GM18867 (cell line): ENCODE data around the gene DPH6.
"Not testable (repeated sequence)": the region's sequence is repeated elsewhere in the genome, so short reads cannot be mapped to it uniquely, and the experiment has no call there.

ENCODE experiments used
- ATAC-seq: cut with Tn5 transposase; IDR thresholded peaks from one replicate; pipeline ENCODE4 v1.9.1; 2021; ENCODE audit warnings: mild to moderate bottlenecking, moderate library complexity; ENCODE audit not compliant: unreplicated experiment

Gene DPH6

DNA sequence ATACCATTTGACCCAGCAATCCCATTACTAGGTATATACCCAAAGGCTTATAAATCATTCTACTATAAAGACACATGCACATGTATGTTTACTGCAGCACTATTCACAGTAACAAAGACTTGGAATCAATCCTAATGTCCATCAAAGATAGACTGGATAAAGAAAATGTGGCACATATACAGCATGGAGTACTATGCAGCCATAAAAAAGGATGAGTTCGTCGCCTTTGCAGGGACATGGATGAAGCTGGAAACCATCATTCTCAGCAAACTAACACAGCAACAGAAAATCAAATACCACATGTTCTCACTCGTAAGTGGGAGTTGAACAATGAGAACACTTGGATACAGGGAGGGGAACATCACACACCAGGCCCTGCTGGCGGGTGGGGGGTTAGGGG lies 104.7 kb downstream of the DPH6 start:
- ATAC-seq, result not testable (repeated sequence)

DNA sequence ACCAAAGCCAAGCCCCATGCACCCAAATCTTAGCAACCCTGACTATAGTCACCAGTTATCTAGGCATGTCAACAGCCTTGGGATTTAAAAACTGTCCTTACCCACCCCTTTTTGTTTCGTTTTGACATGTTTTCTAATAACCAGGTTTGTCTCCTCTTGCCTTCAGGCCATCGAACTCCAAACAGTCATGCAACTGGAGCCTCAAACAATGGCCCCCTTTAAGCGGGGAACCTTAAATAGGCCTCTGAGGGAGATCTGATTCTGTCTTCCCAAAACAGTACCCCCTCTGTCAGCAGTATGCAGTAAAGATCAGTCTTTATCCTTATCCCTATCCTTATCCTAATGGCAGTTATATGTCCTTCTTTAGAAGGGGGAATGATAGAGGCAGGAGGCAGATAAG lies 105.7 kb downstream of the DPH6 start:
- ATAC-seq, result no peak

DNA sequence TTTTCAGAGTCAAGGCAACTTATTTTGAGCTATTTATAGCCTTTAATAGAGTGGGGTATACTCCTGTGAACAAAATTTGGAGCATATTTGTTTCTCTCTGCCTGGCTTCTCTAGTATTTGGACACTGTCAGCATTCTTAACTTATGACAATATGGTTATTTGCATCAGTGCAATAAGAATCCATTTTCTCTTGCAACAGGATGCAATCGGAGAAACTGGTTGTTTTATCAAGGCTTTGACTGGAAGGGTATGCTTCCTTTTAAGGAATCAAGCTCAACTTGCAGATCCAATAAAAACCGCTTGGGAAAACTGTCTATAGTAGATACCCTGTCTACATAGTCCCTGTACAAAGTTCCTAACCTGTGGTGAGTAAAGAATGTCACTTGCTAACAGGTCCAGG lies 106.7 kb downstream of the DPH6 start:
- no peak for ATAC-seq

DNA sequence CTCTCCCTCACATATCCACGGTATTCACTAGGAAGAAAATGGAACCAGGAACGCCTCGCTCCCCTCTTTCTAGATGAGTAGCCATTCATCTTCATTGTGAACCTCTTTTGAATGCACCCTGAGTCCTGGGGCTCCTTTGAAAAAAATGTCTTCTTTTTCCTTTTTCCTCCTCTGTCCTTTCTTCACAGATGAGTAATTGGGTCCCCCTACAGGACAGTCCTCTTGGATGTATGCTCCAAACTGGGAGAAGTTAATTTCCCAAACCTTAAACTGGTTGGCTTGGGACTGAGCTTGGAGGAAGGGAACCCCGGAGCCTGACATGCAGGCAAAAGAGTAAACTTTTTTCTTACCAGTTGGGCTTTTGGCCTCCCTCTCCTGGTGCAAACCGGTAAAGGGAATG lies 108.8 kb downstream of the DPH6 start:
- ATAC-seq, result no peak

DNA sequence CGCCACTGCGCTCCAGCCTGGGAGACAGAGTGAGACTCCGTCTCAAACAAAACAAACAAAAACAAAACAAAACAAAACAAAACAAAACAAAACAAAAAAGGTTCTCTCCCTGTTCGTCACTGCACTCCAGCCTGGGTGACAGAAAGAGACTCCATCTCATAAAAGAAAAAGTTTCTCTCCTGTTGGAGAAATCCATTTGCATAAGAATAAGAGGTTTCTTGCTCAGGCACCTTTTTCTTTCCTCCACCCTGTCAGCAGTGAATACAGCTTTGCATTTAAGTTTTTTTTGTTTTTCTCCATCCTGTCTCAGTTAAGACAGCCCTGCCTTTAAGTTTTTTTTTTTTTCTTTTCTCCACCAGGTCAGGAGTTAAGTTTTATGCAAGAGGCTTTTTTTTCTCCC lies 109.5 kb downstream of the DPH6 start:
- no peak for ATAC-seq

DNA sequence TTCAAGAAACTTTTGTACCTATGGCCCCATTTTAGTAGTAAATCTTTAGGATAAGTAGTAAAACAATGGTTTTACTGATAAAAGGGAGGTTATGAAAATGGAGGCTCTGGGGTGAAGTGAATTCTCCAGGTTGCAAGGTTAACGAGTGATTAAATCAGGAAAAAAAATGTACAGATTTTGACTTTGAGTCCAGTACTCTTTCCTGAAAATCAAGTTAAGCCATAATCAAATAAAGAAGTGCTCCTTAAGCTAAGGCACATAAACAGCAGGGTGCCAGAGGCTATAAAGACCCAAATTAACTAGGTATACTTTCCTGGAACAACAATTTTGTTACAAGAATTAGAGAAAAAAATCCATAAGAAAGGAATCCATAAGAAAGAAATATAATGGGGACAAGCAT lies 114.7 kb downstream of the DPH6 start:
- ATAC-seq, result no peak

DNA sequence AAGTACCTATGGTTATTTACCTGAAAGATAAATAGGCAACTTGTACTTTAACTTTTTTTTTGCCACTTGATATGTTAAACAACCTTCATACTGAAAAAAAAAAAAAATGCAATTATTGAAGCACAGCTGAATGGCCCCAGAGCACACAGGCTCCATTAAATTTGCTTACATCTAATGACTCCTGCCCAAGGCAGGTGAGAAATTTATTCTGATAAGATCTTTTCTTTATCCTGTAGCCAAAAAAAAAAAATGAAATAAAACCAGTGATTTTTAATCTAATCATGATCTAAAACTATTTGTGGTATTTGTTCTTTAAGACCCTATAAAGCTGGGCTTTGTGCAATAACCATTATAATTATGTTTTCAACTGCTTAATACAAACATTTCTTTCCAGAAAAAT lies 115.7 kb downstream of the DPH6 start:
- ATAC-seq, result no peak

DNA sequence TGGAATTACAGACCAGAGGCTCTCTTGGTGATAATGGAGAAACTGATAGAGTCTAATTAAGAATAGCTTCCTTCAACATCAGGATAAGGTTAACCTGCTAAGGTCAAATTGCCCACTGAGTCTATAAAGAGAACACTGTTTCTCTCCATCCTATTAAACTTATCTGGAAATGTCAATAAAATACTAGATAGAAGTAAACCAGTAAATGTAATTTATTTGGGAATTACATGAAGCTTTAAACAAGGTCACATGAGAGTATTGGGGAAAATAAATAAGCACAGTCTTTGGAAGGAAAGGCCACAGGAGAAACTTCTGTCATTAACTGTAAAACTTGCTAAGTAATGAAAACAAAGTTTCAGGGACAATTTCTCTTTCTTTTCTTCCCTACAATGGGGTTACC lies 118.5 kb downstream of the DPH6 start:
- no peak for ATAC-seq

DNA sequence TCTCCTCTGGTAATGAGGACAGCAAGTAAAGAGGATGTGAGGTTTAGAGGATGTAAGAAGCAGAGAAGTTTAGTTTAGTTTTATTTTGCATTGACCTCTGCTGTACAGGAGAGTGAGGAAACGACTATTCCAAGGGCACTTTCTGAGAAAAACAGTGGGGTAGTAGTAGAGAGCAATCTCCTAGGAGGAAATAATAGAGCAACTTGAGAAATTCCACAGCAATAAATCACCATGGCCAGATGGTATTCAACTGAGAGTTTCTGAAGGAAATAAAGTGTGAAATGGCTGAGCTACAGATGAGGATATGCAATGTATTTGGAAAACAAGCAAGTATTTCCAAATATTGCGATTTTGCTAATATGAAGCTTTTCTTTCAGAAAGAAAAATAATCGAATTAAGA lies 118.9 kb downstream of the DPH6 start:
- ATAC-seq, result no peak

DNA sequence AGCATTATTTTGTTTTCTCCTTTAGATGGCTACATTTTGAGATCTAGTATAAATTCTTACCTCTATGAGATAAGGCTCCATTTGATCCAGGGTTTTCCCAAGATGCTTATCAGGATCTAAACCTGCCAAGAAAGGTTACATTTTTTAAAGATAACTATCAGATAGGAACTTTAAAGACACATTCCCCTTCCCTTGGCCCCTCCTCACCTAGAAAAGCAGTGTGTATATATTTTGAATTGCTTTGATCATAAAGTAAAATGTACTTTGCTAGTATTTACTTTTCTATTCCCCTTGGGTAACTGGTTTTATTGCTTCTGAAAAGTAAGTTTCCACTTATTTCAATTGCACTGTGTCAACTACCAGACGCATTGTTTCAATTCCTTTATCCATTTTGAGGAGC lies 135.2 kb downstream of the DPH6 start:
- ATAC-seq, result no peak

DNA sequence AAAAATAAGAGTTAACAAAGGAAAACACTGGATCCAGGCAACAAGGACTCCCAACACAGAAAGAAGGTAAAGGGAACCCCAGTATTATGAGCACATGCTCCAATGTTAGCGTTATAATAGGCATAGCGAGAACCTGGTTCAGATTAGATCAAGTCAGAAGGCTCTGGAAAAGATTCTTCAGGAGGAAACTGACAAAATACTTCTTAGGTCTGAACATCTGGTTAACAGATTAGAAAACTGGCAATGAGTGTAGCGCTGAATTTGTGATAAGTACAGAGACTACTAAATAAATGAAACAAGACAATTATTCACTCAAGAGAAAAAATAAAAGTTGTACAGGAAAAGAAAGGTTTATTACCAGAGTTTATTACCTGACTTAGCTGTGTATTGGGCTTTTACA lies 146.1 kb downstream of the DPH6 start:
- no peak for ATAC-seq

DNA sequence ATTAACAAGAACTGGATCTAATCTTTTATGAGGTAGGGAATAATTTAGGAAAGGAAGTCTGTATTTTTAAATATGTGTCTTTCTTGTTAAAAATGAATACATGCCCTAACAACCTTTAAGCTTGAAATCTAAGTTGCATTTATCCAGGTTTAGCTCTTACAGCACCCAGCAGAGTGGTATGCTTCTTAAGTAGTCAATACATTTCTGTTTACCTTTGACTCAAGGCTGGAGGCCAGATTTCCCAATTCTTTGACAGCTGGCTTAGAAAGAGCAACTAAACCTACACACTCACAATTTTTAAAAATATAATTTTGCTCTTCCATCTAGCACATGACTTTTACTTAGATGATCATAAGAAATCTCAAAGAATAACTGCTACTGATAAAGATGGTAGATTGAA lies 148.9 kb downstream of the DPH6 start:
- ATAC-seq, result no peak

DNA sequence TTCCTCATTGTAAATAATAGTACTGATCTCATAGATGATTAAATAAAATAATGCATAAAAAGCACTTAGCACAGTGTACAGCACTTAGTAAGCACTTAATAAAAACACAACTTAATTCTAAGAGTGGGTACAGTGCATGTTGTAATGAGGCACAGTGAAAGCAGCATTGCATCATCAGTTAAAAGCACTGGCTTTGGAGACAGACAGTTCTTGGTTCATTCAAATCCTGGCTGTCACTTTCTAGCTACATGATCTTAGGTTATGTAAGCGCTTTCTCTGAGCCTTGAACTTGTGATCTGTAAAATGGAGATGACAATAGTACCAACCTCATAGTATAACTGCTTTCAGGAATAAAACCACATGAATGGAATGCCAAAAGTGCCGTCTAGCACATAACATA lies 151.5 kb downstream of the DPH6 start:
- ATAC-seq, result no peak

DNA sequence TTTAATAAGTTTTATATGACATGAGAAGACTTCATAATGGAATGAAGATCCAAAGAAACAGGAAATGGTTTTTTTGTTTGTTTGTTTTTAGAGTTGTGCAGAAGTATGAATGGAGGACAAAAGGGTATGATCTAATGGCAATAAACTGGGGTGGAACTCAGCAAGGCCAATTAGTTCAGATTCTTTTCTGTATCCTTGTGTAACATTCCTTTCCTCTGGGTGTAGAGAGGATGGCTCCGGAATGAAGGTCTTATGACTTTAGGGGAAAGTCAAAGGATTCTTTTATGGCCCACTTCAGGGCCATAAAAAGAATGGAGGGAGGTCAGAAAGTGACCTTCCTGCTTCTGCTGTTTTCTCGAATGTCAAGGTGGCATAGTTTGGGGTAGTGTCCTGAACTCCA lies 152.6 kb downstream of the DPH6 start:
- no peak for ATAC-seq

DNA sequence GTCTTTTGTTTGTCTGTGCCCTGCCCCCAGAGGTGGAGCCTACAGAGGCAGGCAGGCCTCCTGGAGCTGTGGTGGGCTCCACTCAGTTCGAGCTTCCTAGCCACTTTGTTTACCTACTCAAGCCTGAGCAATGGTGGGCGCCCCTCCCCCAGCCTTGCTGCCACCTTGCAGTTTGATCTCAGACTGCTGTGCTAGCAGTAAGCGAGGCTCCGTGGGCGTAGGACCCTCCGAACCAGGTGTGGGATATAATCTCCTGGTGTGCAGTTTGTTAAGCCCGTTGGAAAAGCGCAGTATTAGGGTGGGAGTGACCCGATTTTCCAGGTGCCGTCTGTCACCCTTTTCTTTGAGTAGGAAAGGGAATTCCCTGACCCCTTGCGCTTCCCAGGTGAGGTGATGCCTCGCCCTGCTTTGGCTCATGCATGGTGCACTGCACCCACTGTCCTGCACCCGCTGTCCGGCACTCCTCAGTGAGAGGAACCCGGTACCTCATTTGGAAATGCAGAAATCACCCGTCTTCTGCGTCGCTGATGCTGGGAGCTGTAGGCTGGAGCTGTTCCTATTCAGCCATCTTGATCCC lies 154.5 kb downstream of the DPH6 start:
- not testable (repeated sequence) for ATAC-seq

DNA sequence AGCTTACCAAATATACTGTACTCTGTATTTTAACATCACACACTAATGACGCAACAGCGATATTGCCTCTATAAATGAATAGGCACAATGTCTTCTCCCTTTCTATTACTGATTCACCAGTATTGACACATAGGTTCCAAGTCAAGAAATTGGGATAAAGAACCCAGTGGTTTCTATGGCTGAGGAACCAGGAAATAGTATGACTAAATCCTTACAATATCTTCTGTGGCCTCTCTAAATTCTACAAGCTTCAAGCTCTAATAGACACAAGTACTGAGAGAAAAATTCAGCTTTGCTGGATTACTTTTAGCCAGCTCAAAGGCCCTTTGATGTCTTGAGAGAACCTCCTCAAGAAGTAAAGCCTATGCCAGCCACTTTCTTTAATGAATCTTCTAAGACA lies 162.5 kb downstream of the DPH6 start:
- ATAC-seq, result no peak

DNA sequence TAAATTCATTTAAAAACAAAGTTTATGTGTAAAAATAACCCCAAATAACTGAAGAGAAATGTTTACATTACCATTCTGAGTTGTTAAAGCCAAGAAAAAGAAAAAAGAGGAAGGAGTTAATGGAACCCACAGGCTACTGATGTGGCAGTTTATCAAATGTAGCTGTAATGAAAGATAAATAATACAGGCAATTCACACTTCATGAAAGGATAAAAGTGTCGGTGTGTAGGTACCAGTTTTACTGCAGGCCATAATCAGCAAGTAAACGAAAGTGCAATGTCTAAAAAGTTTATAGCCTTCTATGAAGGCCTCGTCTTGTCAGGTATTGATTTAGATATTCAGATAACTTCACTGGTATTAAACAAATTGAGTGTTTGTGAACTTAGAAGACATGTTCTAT lies 164.6 kb downstream of the DPH6 start:
- ATAC-seq, result no peak

DNA sequence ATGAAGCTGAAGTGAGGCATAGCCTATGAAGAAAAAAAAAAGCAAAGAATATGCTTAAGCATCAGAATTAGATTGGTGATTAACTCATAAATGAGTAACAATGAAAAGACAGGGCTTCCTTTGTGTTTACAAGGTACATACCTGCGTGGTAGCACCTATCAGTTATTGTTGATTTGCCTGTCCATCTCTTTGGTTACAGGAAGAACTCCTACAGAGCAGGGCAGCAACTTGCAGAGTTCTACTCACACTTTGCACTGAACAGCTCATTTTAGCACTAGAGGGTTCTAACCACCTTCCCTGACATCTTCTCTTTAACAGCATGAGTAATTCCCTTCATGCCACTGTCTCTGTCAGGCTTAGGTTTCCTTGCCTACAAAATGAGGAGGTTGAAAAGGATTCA lies 166.0 kb downstream of the DPH6 start:
- no peak for ATAC-seq

DNA sequence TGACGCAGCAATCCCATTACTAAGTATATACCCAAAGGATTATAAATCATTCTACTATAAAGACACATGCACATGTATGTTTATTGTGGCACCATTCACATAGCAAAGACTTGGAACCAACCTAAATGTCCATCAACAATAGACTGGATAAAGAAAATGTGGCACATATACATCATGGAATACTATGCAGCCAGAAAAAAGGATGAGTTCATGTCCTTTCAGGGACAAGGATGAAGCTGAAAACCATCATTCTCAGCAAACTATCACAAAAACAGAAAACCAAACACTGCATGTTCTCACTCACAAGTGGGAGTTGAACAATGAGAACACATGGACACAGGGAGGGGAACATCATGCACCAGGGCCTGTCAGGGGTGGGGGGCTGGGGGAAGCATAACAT lies 167.5 kb downstream of the DPH6 start:
- ATAC-seq, result not testable (repeated sequence)

DNA sequence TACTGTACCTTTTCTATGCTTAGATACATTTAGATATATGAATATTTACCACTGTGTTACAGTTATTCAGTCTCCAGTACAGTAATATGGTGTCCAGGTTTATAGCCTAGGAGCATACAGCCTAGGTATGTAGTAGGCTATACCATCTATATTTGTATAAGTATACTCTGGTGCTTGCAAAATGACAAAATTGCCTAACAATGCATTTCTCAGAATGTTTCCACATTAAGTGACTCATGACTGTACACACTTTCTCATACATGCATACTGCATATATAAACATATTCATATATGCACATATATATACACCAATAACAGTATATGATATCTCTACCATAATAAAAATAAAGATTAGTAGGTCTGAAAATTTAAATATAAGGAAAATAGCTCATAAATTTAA lies 169.3 kb downstream of the DPH6 start:
- ATAC-seq, result no peak

DNA sequence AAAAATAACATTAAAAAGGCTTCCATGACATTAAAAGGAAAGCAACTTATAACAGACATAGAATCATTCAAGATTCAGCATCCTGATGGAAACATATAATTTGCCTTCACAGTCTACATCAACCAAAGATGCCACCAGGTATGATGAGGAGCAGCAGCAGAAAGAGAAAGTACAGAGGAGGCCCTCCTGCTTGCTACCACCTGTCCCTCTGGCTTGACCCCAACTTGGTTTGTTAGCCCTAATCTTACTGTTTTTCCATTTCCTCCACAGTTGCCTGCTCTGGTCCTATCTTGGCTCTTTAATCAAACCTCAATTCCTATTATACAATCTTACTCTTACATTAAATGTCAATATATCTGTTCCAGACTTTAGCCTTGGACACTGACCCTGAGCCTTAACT lies 171.3 kb downstream of the DPH6 start:
- no peak for ATAC-seq

DNA sequence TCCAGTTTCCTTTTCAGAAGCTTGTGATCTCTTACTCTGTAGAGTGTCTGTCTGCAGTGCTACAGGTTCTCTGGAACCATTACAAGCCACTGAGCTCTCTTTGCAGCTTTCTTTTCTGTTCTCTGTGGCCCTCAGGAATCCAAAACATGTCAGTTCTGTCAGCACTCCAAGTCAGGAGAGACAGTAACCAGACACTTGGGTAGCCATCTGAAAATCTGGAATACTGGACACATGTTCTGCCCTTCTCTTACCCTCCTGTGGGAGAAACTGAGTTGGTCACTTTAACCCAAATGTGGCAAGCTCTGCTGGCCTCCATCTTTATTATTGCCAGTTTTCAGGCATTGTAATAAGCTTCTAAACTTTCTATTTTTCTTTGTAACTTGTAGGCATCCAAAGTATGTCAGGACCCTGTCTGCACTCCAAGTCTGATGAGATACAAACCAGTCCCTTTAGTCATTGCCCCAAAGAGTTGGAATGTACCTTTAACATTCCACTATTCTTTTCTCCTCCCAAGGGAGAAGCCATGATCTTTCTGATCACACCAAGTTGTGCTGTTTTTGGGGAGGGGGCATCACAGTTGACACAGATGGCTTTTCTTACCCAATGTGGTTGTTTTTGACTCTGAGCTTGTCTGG lies 183.7 kb downstream of the DPH6 start:
- no peak for ATAC-seq

DNA sequence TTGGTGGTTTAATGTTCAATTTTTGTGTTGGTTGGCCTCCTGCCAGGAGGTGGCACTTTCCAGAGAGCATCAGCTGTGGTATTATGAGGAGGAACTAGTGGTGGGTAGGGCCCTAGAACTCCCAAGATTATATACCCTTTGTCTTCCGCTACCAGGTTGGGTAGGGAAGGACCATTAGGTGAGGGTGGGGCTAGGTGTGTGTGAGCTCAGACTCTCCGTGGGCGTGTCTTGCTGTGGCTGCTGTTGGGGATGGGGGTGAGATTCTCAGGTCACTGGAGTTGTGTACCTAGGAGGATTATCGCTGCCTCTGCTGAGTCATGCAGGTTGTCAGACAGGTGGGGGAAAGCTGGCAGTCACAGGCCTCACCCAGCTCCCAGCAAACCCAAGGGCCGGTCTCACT lies 187.1 kb downstream of the DPH6 start:
- no peak for ATAC-seq
